A673 (cell line): Measurements from ENCODE around the gene RACK1.

Source experiments
- CTCF ChIP-seq: fragments of 300-800, 200-600 bp; sonication (generic); conservative IDR thresholded peaks from 2 replicates; pipeline ENCODE4 v1.5.1; 2017; ENCODE audit warnings: low read depth, mild to moderate bottlenecking, antibody characterized with exemption, low read length, moderate library complexity, mixed read lengths
- EZH2 ChIP-seq: fragments of 200-600 bp; sonication (generic); IDR thresholded peaks from 2 replicates; pipeline ENCODE4 v1.6.1; 2017; ENCODE audit warnings: borderline replicate concordance, low read depth, mild to moderate bottlenecking, mixed read lengths, antibody characterized with exemption, low read length; ENCODE audit not compliant: poor library complexity, severe bottlenecking

GRCh38 chr5:181237729-181238385 is 5.8 kb downstream of the RACK1 start:
- TF ChIP-seq CTCF: no peak
- no peak for TF ChIP-seq EZH2
